IMR-90 (cell line): ENCODE results near the gene FAM193A. TPM values are rescaled to one million over a fixed set of nuclear protein-coding genes. Genes with fewer than 3 reads are reported as not detected.

Experiments used
- ATAC-seq: fragments of 200-7000 bp; cut with Tn5 transposase; 2 replicates; pipeline ENCODE4 v1.9.1; 2020; ENCODE audit warnings: low read depth, mild to moderate bottlenecking, moderate library complexity
- BruUV-seq: library from RNA; stranded (reverse); fragments of 400-500 nt; replicated peaks from 2 replicates; lab custom pipeline; 2021; lab: Mats Ljungman, UMichigan
- CTCF ChIA-PET: fragments of 300-600 bp; formaldehyde crosslinking; extraction: SDS; loops from one replicate; lab custom pipeline; 2021; ENCODE audit warnings: antibody characterized with exemption; lab: Yijun Ruan, JAX
- POLR2A ChIA-PET: fragments of 300-600 bp; sonication (Branson Sonifier 250); formaldehyde crosslinking; loops from one replicate; lab custom pipeline; 2022; ENCODE audit warnings: antibody characterized with exemption; ENCODE audit not compliant: unreplicated experiment; lab: Charles Lee
- DNase-seq: peaks from one replicate; pipeline ENCODE4 v3.0.0; 2013
- H2AFZ ChIP-seq: replicated peaks from 2 replicates; pipeline ENCODE3; 2013; ENCODE audit warnings: low read length, mild to moderate bottlenecking; ENCODE audit not compliant: poor library complexity
- H2AK5ac ChIP-seq: 2 replicates; pipeline ENCODE4 v1.6.1; 2013; ENCODE audit warnings: low read depth, low read length, inconsistent platforms
- H2AK9ac ChIP-seq: replicated peaks from 2 replicates; pipeline ENCODE3; 2013; ENCODE audit warnings: mild to moderate bottlenecking, low read depth, low read length, moderate library complexity; ENCODE audit not compliant: poor library complexity
- H2BK120ac ChIP-seq: 2 replicates; pipeline ENCODE4 v1.6.1; 2013; ENCODE audit warnings: low read depth, low read length, inconsistent platforms
- H2BK15ac ChIP-seq: 3 replicates; pipeline ENCODE4 v1.6.1; 2013; ENCODE audit warnings: low read depth, low read length, inconsistent platforms
- H2BK20ac ChIP-seq: 2 replicates; pipeline ENCODE4 v1.6.1; 2013; ENCODE audit warnings: low read depth, mild to moderate bottlenecking, inconsistent platforms, low read length, moderate library complexity
- H2BK5ac ChIP-seq: 2 replicates; pipeline ENCODE4 v1.6.1; 2013; ENCODE audit warnings: mild to moderate bottlenecking, low read depth, low read length, inconsistent platforms; ENCODE audit not compliant: poor library complexity, severe bottlenecking
- H3K14ac ChIP-seq: replicated peaks from 2 replicates; pipeline ENCODE4 v1.6.1; 2013; ENCODE audit warnings: low read depth, low read length, inconsistent platforms
- H3K18ac ChIP-seq: 2 replicates; pipeline ENCODE4 v1.6.1; 2013; ENCODE audit warnings: low read depth, low read length, control low read depth
- H3K23ac ChIP-seq: 2 replicates; pipeline ENCODE4 v1.6.1; 2013; ENCODE audit warnings: low read depth, low read length, inconsistent platforms
- H3K27ac ChIP-seq: 2 replicates; pipeline ENCODE4 v1.5.1; 2013; ENCODE audit warnings: mild to moderate bottlenecking, control low read depth, low read length; ENCODE audit not compliant: insufficient read depth
- H3K27me3 ChIP-seq: 2 replicates; pipeline ENCODE4 v1.6.1; 2013; ENCODE audit warnings: low read length; ENCODE audit not compliant: control insufficient read depth, insufficient read depth
- H3K36me3 ChIP-seq: 2 replicates; pipeline ENCODE4 v1.6.1; 2013; ENCODE audit warnings: low read length, mixed read lengths; ENCODE audit not compliant: control insufficient read depth, insufficient read depth
- H3K4ac ChIP-seq: 2 replicates; pipeline ENCODE4 v1.6.1; 2013; ENCODE audit warnings: low read depth, low read length, inconsistent platforms
- H3K4me1 ChIP-seq: 2 replicates; pipeline ENCODE4 v1.6.1; 2013; ENCODE audit warnings: low read length, mixed read lengths; ENCODE audit not compliant: control insufficient read depth, insufficient read depth
- H3K4me2 ChIP-seq: 2 replicates; pipeline ENCODE4 v1.6.1; 2013; ENCODE audit warnings: low read depth, mild to moderate bottlenecking, control low read depth, low read length, moderate library complexity
- H3K4me3 ChIP-seq: 2 replicates; pipeline ENCODE4 v1.5.1; 2013; ENCODE audit warnings: low read depth, mild to moderate bottlenecking, control low read depth, low read length, moderate library complexity; ENCODE audit not compliant: insufficient read depth
- H3K56ac ChIP-seq: 2 replicates; pipeline ENCODE4 v1.6.1; 2013; ENCODE audit warnings: low read length, inconsistent platforms; ENCODE audit not compliant: insufficient read depth; ENCODE audit errors: extremely low read depth
- H3K79me1 ChIP-seq, 2 experiments: 2 replicates each; pipeline ENCODE4 v1.6.1; 2013; ENCODE audit warnings: low read length in 2 of 2, inconsistent platforms in 1 of 2, low read depth in 1 of 2
- H3K9ac ChIP-seq: 2 replicates; pipeline ENCODE4 v1.6.1; 2013; ENCODE audit warnings: low read depth, low read length, control low read depth
- H3K9me1 ChIP-seq: 2 replicates; pipeline ENCODE4 v1.6.1; 2013; ENCODE audit warnings: low read length, inconsistent platforms; ENCODE audit not compliant: insufficient read depth
- H3K9me3 ChIP-seq: 2 replicates; pipeline ENCODE4 v1.6.1; 2013; ENCODE audit warnings: low read length; ENCODE audit not compliant: control insufficient read depth, insufficient read depth
- H4K20me1 ChIP-seq: 2 replicates; pipeline ENCODE4 v1.6.1; 2013; ENCODE audit warnings: low read length, inconsistent platforms; ENCODE audit not compliant: insufficient read depth
- H4K5ac ChIP-seq: 2 replicates; pipeline ENCODE4 v1.6.1; 2013; ENCODE audit warnings: mild to moderate bottlenecking, low read depth, low read length, control low read depth
- H4K8ac ChIP-seq, 2 experiments: 2 replicates each; pipeline ENCODE4 v1.6.1; 2013; ENCODE audit warnings: low read depth in 2 of 2, low read length in 2 of 2, control low read depth in 1 of 2, inconsistent platforms in 1 of 2
- H4K91ac ChIP-seq: 2 replicates; pipeline ENCODE4 v1.6.1; 2013; ENCODE audit warnings: low read depth, low read length, inconsistent platforms; ENCODE audit not compliant: insufficient read depth
- BHLHE40 ChIP-seq: fragments of 150-350 bp; IDR thresholded peaks from 2 replicates; pipeline ENCODE4 v1.6.1; 2016; ENCODE audit warnings: mild to moderate bottlenecking, low read depth, low read length
- CEBPB ChIP-seq: IDR thresholded peaks from 2 replicates; pipeline ENCODE4 v1.6.1; 2012; ENCODE audit warnings: low read depth, low read length, improper control_type of control experiment
- FOS ChIP-seq: fragments of 150-350 bp; IDR thresholded peaks from 2 replicates; pipeline ENCODE4 v1.6.1; 2016; ENCODE audit warnings: low read depth, low read length
- MAFK ChIP-seq: IDR thresholded peaks from 2 replicates; pipeline ENCODE4 v1.6.1; 2012; ENCODE audit warnings: low read depth, low read length, improper control_type of control experiment
- MAZ ChIP-seq: IDR thresholded peaks from 2 replicates; pipeline ENCODE4 v1.6.1; 2012; ENCODE audit warnings: low read depth, mild to moderate bottlenecking, low read length, improper control_type of control experiment, moderate library complexity, borderline replicate concordance
- MXI1 ChIP-seq: IDR thresholded peaks from 2 replicates; pipeline ENCODE4 v1.6.1; 2012; ENCODE audit warnings: low read depth, mild to moderate bottlenecking, low read length, moderate library complexity, borderline replicate concordance
- NFE2L2 ChIP-seq: fragments of 150-350 bp; IDR thresholded peaks from 2 replicates; pipeline ENCODE4 v1.6.1; 2016; ENCODE audit warnings: low read depth, mild to moderate bottlenecking, low read length
- POLR2A ChIP-seq: IDR thresholded peaks from 2 replicates; pipeline ENCODE4 v1.6.1; 2012; ENCODE audit warnings: mild to moderate bottlenecking, low read depth, low read length
- RCOR1 ChIP-seq: IDR thresholded peaks from 2 replicates; pipeline ENCODE4 v1.6.1; 2012; ENCODE audit warnings: mild to moderate bottlenecking, low read length, improper control_type of control experiment; ENCODE audit not compliant: insufficient replicate concordance
- SMC3 ChIP-seq: fragments of 150-350 bp; IDR thresholded peaks from 2 replicates; pipeline ENCODE4 v1.6.1; 2016; ENCODE audit warnings: low read depth, mild to moderate bottlenecking, antibody characterized with exemption, low read length, moderate library complexity
- WGBS, 2 experiments: methylation state at CpG; one replicate each; pipeline versions ENCODE4 v1.1.5 to v1.1.7; 2013; ENCODE audit warnings: missing lambda C conversion rate in 2 of 2; ENCODE audit not compliant: insufficient read length in 1 of 2; ENCODE audit errors: extremely low coverage in 2 of 2; 5-methylcytosine and 5-hydroxymethylcytosine counted together
- dilution Hi-C: fragments of 300-500 bp; cut with HindIII; formaldehyde crosslinking; loops from one replicate; pipeline ENCODE4 v1.14.3; 2018; ENCODE audit warnings: low sequenced_read_pairs; ENCODE audit not compliant: unreplicated experiment
- in situ Hi-C: fragments of 300-500 bp; cut with MboI; formaldehyde crosslinking; loops from 3 replicates; pipeline ENCODE4 v1.14.3; 2019; ENCODE audit warnings: low sequenced_read_pairs, inconsistent platforms, mixed read lengths
- intact Hi-C: fragments of 100-400 bp; cut with micrococcal nuclease; formaldehyde crosslinking; loops from 2 replicates; pipeline ENCODE4 v1.10.0; 2022
- polyA plus RNA-seq, 3 experiments: library from polyadenylated mRNA; depleted of rRNA; stranded (reverse); fragments of >200 nt; gene quantifications; 2 replicates each; pipeline ENCODE4 v1.2.3, GENCODE V29; 2012; ENCODE audit warnings: low replicate concordance in 1 of 3
- total RNA-seq: library from RNA; depleted of rRNA; stranded (reverse); fragments of >200 nt; gene quantifications from 2 replicates; pipeline ENCODE4 v1.2.3, GENCODE V29; 2012
- TF ChIP-seq, protein P1 (sequence below): conservative IDR thresholded peaks from 2 replicates; pipeline ENCODE4 v1.5.1; 2012; ENCODE audit warnings: mild to moderate bottlenecking, low read depth, low read length, improper control_type of control experiment
- TF ChIP-seq, protein P2 (sequence below): fragments of 150-350 bp; IDR thresholded peaks from 2 replicates; pipeline ENCODE4 v1.6.1; 2017; ENCODE audit warnings: mild to moderate bottlenecking, antibody characterized with exemption, low read length, low read depth

FAM193A gene
- total and polyA plus RNA-seq, 2 of the 4 experiments (the other 2 are of a cell fraction), result 6.8 to 11.0 TPM

DNA sequence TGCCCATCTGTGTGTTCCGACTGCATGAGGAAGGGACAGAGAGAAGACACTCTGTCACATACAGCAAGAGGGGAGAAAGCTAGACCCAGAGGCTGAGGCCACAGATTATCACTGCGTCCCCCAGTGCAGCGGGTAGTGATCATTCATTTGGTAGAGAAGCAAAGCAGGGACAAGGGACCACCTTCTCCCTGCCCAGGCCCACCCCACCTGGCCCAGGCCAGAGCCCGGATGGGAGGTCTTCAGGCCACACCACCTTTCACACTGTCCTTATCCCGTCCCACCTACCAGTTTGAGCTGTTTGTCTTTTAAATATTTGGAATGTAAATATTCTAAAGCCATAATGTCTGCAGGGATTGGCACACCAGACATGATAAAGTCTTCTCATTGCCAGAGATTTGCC, 209.1 kb downstream of the FAM193A start:
- Histone ChIP-seq H3K4ac (peak overlapping the region; percentile 24), H4K8ac (no peak overlapping the region), H3K9me1 (peaks cover 42% of the 10 kb centered on the region), H3K4me2 (no peak overlapping the region), H3K4me1 (peaks cover 28% of the 10 kb centered on the region), H2AK9ac (peak overlapping the region; percentile 33), H3K14ac (no peak overlapping the region), H3K56ac (no peak overlapping the region), H4K20me1 (peaks cover 25% of the 10 kb centered on the region), H3K9me3 (no peaks in the 10 kb centered on the region), H2BK120ac (no peak overlapping the region; the same call in 1 of the 2 replicates), H3K36me3 (peaks cover 49% of the 10 kb centered on the region), H2AK5ac (peak overlapping the region; percentile 80), H4K91ac (peak overlapping the region; percentile 1; the same call in 1 of the 2 replicates), H2AFZ (peak overlapping the region; percentile 17), H2BK5ac (peak overlapping the region; percentile 64), H3K4me3 (no peak overlapping the region), H3K27ac (no peak overlapping the region; the same call in 1 of the 2 replicates), H3K79me1 (peaks cover 22 to 81% of the 10 kb centered on the region in 2 experiments; a peak in 3 of 4 replicates), H4K5ac (no peak overlapping the region), H3K23ac (no peak overlapping the region; the same call in 1 of the 2 replicates), H3K9ac (no peak overlapping the region), H2BK20ac (no peak overlapping the region), H3K27me3 (no peaks in the 10 kb centered on the region), H2BK15ac (no peak overlapping the region), H3K18ac (no peak overlapping the region)
- DNase-seq (no peak), ATAC-seq (no peak; the same call in 1 of the 2 replicates)
- TF ChIP-seq NFE2L2 (no peak), CEBPB (no peak), MAZ (no peak), BHLHE40 (no peak), POLR2A (no peak), FOS (no peak), SMC3 (no peak), RCOR1 (no peak), MXI1 (no peak), MAFK (no peak)
- TF ChIP-seq, protein P1, sequence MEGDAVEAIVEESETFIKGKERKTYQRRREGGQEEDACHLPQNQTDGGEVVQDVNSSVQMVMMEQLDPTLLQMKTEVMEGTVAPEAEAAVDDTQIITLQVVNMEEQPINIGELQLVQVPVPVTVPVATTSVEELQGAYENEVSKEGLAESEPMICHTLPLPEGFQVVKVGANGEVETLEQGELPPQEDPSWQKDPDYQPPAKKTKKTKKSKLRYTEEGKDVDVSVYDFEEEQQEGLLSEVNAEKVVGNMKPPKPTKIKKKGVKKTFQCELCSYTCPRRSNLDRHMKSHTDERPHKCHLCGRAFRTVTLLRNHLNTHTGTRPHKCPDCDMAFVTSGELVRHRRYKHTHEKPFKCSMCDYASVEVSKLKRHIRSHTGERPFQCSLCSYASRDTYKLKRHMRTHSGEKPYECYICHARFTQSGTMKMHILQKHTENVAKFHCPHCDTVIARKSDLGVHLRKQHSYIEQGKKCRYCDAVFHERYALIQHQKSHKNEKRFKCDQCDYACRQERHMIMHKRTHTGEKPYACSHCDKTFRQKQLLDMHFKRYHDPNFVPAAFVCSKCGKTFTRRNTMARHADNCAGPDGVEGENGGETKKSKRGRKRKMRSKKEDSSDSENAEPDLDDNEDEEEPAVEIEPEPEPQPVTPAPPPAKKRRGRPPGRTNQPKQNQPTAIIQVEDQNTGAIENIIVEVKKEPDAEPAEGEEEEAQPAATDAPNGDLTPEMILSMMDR, result no peak
- TF ChIP-seq, protein P2, sequence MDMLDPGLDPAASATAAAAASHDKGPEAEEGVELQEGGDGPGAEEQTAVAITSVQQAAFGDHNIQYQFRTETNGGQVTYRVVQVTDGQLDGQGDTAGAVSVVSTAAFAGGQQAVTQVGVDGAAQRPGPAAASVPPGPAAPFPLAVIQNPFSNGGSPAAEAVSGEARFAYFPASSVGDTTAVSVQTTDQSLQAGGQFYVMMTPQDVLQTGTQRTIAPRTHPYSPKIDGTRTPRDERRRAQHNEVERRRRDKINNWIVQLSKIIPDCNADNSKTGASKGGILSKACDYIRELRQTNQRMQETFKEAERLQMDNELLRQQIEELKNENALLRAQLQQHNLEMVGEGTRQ, result no peak
- intact Hi-C loops (no loop called here), dilution Hi-C loops (no loop called here), in situ Hi-C loops (no loop called here)
- POLR2A ChIA-PET, result no interaction called here
- no TSS peak for BruUV-seq
- CTCF ChIA-PET, result interaction anchor here (0.5 to 0.9 kb wide), 3 partner anchors 15 to 41 kb away, joined by 4 to 10 read pairs (median 4); no protein-coding TSS in a partner anchor
- no CpG with 5 or more reads among the region's 5 CpGs for WGBS, 2 experiments
